Endothelial cell of umbilical vein (primary cell): ENCODE results near the gene SEMA3A.
"Not testable (repeated sequence)": the region's sequence is repeated elsewhere in the genome, so short reads cannot be mapped to it uniquely, and the experiment has no call there.

Experiments used
- EZH2 ChIP-seq: IDR thresholded peaks from 2 replicates; pipeline ENCODE4 v1.6.1; 2012; ENCODE audit warnings: borderline replicate concordance, low read depth, mild to moderate bottlenecking, moderate library complexity, low read length, inconsistent platforms; ENCODE audit not compliant: severe bottlenecking
- FOS ChIP-seq: IDR thresholded peaks from 2 replicates; pipeline ENCODE4 v1.6.1; 2011; ENCODE audit warnings: mild to moderate bottlenecking, low read length, moderate library complexity, borderline replicate concordance; ENCODE audit not compliant: insufficient read depth
- GATA2 ChIP-seq: IDR thresholded peaks from 2 replicates; pipeline ENCODE4 v1.7.0; 2011; ENCODE audit warnings: low read depth, mild to moderate bottlenecking, moderate library complexity, mixed read lengths, low read length; ENCODE audit not compliant: insufficient read length, insufficient read depth
- JUN ChIP-seq: IDR thresholded peaks from 2 replicates; pipeline ENCODE4 v1.6.1; 2011; ENCODE audit warnings: borderline replicate concordance, low read depth; ENCODE audit not compliant: insufficient read length, insufficient read depth
- MAX ChIP-seq: IDR thresholded peaks from 2 replicates; pipeline ENCODE4 v1.6.1; 2011; ENCODE audit not compliant: insufficient read depth, insufficient read length
- MYC ChIP-seq: IDR thresholded peaks from one replicate; pipeline ENCODE4 v1.6.1; 2011; ENCODE audit warnings: mild to moderate bottlenecking, low read depth, low read length
- POLR2A ChIP-seq: IDR thresholded peaks from 2 replicates; pipeline ENCODE4 v1.6.1; 2012; ENCODE audit warnings: low read depth, mild to moderate bottlenecking, control low read depth, low read length
- POLR2AphosphoS5 ChIP-seq: IDR thresholded peaks from 2 replicates; pipeline ENCODE4 v1.6.1; 2012; ENCODE audit warnings: low read depth, mild to moderate bottlenecking, control low read depth, low read length, moderate library complexity; ENCODE audit not compliant: insufficient read depth
- TF ChIP-seq, protein P1 (sequence below), 2 donors: IDR thresholded peaks; 1 replicate in 1 of 2; 2 replicates in 1 of 2; pipeline ENCODE4 v1.5.1; 2011; ENCODE audit warnings: low read length in 2 of 2, mild to moderate bottlenecking in 2 of 2, moderate library complexity in 2 of 2, control low read depth in 1 of 2, inconsistent platforms in 1 of 2, low read depth in 1 of 2; ENCODE audit not compliant: insufficient read depth in 1 of 2; ENCODE audit errors: extremely low read depth in 1 of 2

GRCh38 chr7:84062489-84062901 lies 132.1 kb downstream of the SEMA3A start:
- TF ChIP-seq POLR2AphosphoS5, JUN, MAX, GATA2, POLR2A, EZH2, MYC, FOS: not testable (repeated sequence)
- TF ChIP-seq, protein P1, sequence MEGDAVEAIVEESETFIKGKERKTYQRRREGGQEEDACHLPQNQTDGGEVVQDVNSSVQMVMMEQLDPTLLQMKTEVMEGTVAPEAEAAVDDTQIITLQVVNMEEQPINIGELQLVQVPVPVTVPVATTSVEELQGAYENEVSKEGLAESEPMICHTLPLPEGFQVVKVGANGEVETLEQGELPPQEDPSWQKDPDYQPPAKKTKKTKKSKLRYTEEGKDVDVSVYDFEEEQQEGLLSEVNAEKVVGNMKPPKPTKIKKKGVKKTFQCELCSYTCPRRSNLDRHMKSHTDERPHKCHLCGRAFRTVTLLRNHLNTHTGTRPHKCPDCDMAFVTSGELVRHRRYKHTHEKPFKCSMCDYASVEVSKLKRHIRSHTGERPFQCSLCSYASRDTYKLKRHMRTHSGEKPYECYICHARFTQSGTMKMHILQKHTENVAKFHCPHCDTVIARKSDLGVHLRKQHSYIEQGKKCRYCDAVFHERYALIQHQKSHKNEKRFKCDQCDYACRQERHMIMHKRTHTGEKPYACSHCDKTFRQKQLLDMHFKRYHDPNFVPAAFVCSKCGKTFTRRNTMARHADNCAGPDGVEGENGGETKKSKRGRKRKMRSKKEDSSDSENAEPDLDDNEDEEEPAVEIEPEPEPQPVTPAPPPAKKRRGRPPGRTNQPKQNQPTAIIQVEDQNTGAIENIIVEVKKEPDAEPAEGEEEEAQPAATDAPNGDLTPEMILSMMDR (IDR thresholded peaks at IDR 0.05; ENCODE audit: extremely low read depth in 1 of 2, insufficient read depth in 1 of 2, low read depth in 1 of 2, low read length in 2 of 2), result not testable (repeated sequence)
